H1 (cell line): Measurements from ENCODE around the gene KCTD8. TPM values are rescaled to one million over a fixed set of nuclear protein-coding genes. Genes with fewer than 3 reads are reported as not detected.

Experiments
- CTCF ChIA-PET: fragments of 300-600 bp; sonication (Branson Sonifier 250); formaldehyde crosslinking; loops from one replicate; lab custom pipeline; 2021; ENCODE audit not compliant: partially characterized antibody; lab: Charles Lee
- POLR2A ChIA-PET: fragments of 300-600 bp; sonication (Branson Sonifier 250); formaldehyde crosslinking; loops from one replicate; lab custom pipeline; 2021; ENCODE audit warnings: inconsistent platforms; ENCODE audit not compliant: partially characterized antibody; lab: Charles Lee
- DNase-seq, 2 experiments: peaks; one replicate each; pipeline versions ENCODE4 v3.0.0 to v3.0.0-alpha.2; 2010 to 2022; ENCODE audit warnings: low spot score in 2 of 2, low read depth in 1 of 2, mixed read lengths in 1 of 2
- FAIRE-seq: peaks from 2 replicates; lab custom pipeline; 2011; peaks lifted over from hg19 to GRCh38; lab: Jason Lieb, UNC
- H2AFZ ChIP-seq: 2 replicates; pipeline ENCODE4 v1.8.1; 2012; ENCODE audit warnings: low read length, inconsistent platforms
- H2AK5ac ChIP-seq: 2 replicates; pipeline ENCODE4 v1.6.1; 2013; ENCODE audit warnings: low read depth, low read length
- H2BK120ac ChIP-seq: replicated peaks from 2 replicates; pipeline ENCODE3; 2013; ENCODE audit warnings: low read depth, low read length, inconsistent platforms
- H2BK12ac ChIP-seq: 2 replicates; pipeline ENCODE4 v1.6.1; 2013; ENCODE audit warnings: low read depth, low read length
- H2BK15ac ChIP-seq: 2 replicates; pipeline ENCODE4 v1.6.1; 2013; ENCODE audit warnings: low read length
- H2BK20ac ChIP-seq: 2 replicates; pipeline ENCODE4 v1.6.1; 2013; ENCODE audit warnings: low read length
- H2BK5ac ChIP-seq: 2 replicates; pipeline ENCODE4 v1.6.1; 2013; ENCODE audit warnings: low read depth, low read length
- H3K14ac ChIP-seq: 2 replicates; pipeline ENCODE4 v1.6.1; 2013; ENCODE audit warnings: inconsistent platforms; ENCODE audit not compliant: insufficient read length
- H3K18ac ChIP-seq: 2 replicates; pipeline ENCODE4 v1.6.1; 2013; ENCODE audit warnings: low read length; ENCODE audit errors: extremely low read depth
- H3K23ac ChIP-seq: 2 replicates; pipeline ENCODE4 v1.6.1; 2013; ENCODE audit warnings: inconsistent platforms; ENCODE audit not compliant: insufficient read length
- H3K23me2 ChIP-seq: 2 replicates; pipeline ENCODE4 v1.6.1; 2013; ENCODE audit warnings: low read depth, low read length
- H3K27ac ChIP-seq: 2 replicates; pipeline ENCODE4 v1.6.1; 2011; ENCODE audit warnings: low read depth, low read length, inconsistent platforms
- H3K27me3 ChIP-seq, 4 experiments: replicated peaks in 1 of 4; 1 replicate in 1 of 4; 2 replicates in 3 of 4; pipeline versions ENCODE4 v1.6.1 to v1.8.1; 2011 to 2013; ENCODE audit warnings: low read length in 3 of 4, mild to moderate bottlenecking in 3 of 4, inconsistent platforms in 2 of 4, mixed read lengths in 2 of 4, moderate library complexity in 1 of 4; ENCODE audit not compliant: control insufficient read depth in 3 of 4, insufficient read depth in 3 of 4; ENCODE audit errors: extremely low read depth in 1 of 4
- H3K36me3 ChIP-seq, 4 experiments: 2 replicates each; pipeline versions ENCODE4 v1.6.1 to v1.8.1; 2011 to 2013; ENCODE audit warnings: mild to moderate bottlenecking in 4 of 4, low read length in 3 of 4, moderate library complexity in 2 of 4, control low read depth in 1 of 4, inconsistent platforms in 1 of 4; ENCODE audit not compliant: insufficient read depth in 4 of 4, control insufficient read depth in 2 of 4
- H3K4ac ChIP-seq: replicated peaks from 2 replicates; pipeline ENCODE3; 2013; ENCODE audit warnings: low read length, low read depth, mixed read lengths, inconsistent platforms; ENCODE audit not compliant: insufficient read length
- H3K4me1 ChIP-seq, 4 experiments: replicated peaks in 1 of 4; 1 replicate in 1 of 4; 2 replicates in 3 of 4; pipeline versions ENCODE4 v1.6.1 to v1.8.1; 2011 to 2013; ENCODE audit warnings: low read length in 3 of 4, inconsistent platforms in 2 of 4, mixed read lengths in 1 of 4; ENCODE audit not compliant: insufficient read depth in 4 of 4, control insufficient read depth in 3 of 4
- H3K4me2 ChIP-seq, 2 experiments: 2 replicates each; pipeline versions ENCODE4 v1.6.1 to v1.8.1; 2011 to 2013; ENCODE audit warnings: low read depth in 2 of 2, low read length in 2 of 2, control low read depth in 1 of 2, inconsistent platforms in 1 of 2, mild to moderate bottlenecking in 1 of 2; ENCODE audit not compliant: insufficient read depth in 1 of 2
- H3K4me3 ChIP-seq, 4 experiments: fragments of 200-600, 300-600 bp in 1 of 4; sonication (generic), shearing (Covaris generic), sonication (Bioruptor Twin) in 1 of 4; 2 replicates each; pipeline versions ENCODE4 v1.5.1 to v1.8.1; 2011 to 2016; ENCODE audit warnings: low read length in 4 of 4, low read depth in 3 of 4, control low read depth in 2 of 4, inconsistent platforms in 2 of 4, mild to moderate bottlenecking in 2 of 4, mixed read lengths in 1 of 4, moderate library complexity in 1 of 4; ENCODE audit not compliant: insufficient read depth in 2 of 4; ENCODE audit errors: extremely low read depth in 1 of 4
- H3K56ac ChIP-seq: replicated peaks from 2 replicates; pipeline ENCODE3; 2013; ENCODE audit warnings: low read depth, mild to moderate bottlenecking, mixed read lengths, low read length, inconsistent platforms; ENCODE audit not compliant: insufficient read length
- H3K79me1 ChIP-seq: 2 replicates; pipeline ENCODE4 v1.6.1; 2013; ENCODE audit warnings: low read depth, low read length, control low read depth
- H3K79me2 ChIP-seq, 2 experiments: 2 replicates each; pipeline versions ENCODE4 v1.6.1 to v1.8.1; 2012 to 2013; ENCODE audit warnings: low read length in 2 of 2, mild to moderate bottlenecking in 2 of 2, inconsistent platforms in 1 of 2; ENCODE audit not compliant: insufficient read depth in 2 of 2, control insufficient read depth in 1 of 2
- H3K9ac ChIP-seq, 4 experiments: replicated peaks in 1 of 4; 1 replicate in 1 of 4; 2 replicates in 3 of 4; pipeline versions ENCODE4 v1.6.1 to v1.8.1; 2011 to 2013; ENCODE audit warnings: low read depth in 3 of 4, low read length in 3 of 4, control low read depth in 2 of 4, mild to moderate bottlenecking in 2 of 4, moderate library complexity in 2 of 4, inconsistent platforms in 1 of 4; ENCODE audit errors: extremely low read depth in 1 of 4
- H3K9me3 ChIP-seq, 2 experiments: 2 replicates each; pipeline versions ENCODE4 v1.6.1 to v1.8.1; 2012 to 2013; ENCODE audit warnings: mild to moderate bottlenecking in 2 of 2, moderate library complexity in 2 of 2, control low read depth in 1 of 2, inconsistent platforms in 1 of 2, low read depth in 1 of 2, low read length in 1 of 2, mixed read lengths in 1 of 2; ENCODE audit not compliant: insufficient read depth in 2 of 2
- H4K20me1 ChIP-seq, 2 experiments: replicated peaks in 1 of 2; 2 replicates each; pipeline versions ENCODE3 to v1.8.1; 2011 to 2013; ENCODE audit warnings: inconsistent platforms in 2 of 2, low read length in 2 of 2, mild to moderate bottlenecking in 1 of 2; ENCODE audit not compliant: insufficient read depth in 2 of 2, control insufficient read depth in 1 of 2
- H4K5ac ChIP-seq: 2 replicates; pipeline ENCODE4 v1.6.1; 2013; ENCODE audit warnings: low read length, low read depth, mixed read lengths, inconsistent platforms; ENCODE audit not compliant: insufficient read length
- H4K8ac ChIP-seq: 2 replicates; pipeline ENCODE4 v1.8.0; 2013; ENCODE audit warnings: mild to moderate bottlenecking, moderate library complexity, low read length, inconsistent platforms; ENCODE audit not compliant: insufficient read depth; ENCODE audit errors: extremely low read depth
- H4K91ac ChIP-seq: replicated peaks from 2 replicates; pipeline ENCODE3; 2013; ENCODE audit warnings: low read length, mixed read lengths, inconsistent platforms; ENCODE audit not compliant: insufficient read length
- BRCA1 ChIP-seq: IDR thresholded peaks from 2 replicates; pipeline ENCODE4 v1.6.1; 2012; ENCODE audit warnings: low read depth, low read length, improper control_type of control experiment
- CHD1 ChIP-seq: IDR thresholded peaks from 2 replicates; pipeline ENCODE4 v1.6.1; 2012; ENCODE audit warnings: low read depth, low read length, improper control_type of control experiment
- CREB1 ChIP-seq: IDR thresholded peaks from 2 replicates; pipeline ENCODE4 v1.6.1; 2012; ENCODE audit warnings: inconsistent platforms
- E2F6 ChIP-seq: IDR thresholded peaks from 2 replicates; pipeline ENCODE4 v1.6.1; 2012; ENCODE audit warnings: inconsistent platforms
- FOSL1 ChIP-seq: IDR thresholded peaks from 2 replicates; pipeline ENCODE4 v1.6.1; 2011; ENCODE audit warnings: mild to moderate bottlenecking, low read depth, low read length, moderate library complexity; ENCODE audit not compliant: insufficient read depth
- HDAC2 ChIP-seq, 2 experiments: fragments of 300-600 bp in 1 of 2; sonication (generic) in 1 of 2; IDR thresholded peaks; 2 replicates each; pipeline ENCODE4 v1.6.1; 2011 to 2012; ENCODE audit warnings: low read depth in 2 of 2, low read length in 2 of 2, mild to moderate bottlenecking in 2 of 2, moderate library complexity in 2 of 2, borderline replicate concordance in 1 of 2, inconsistent platforms in 1 of 2
- JUND ChIP-seq: IDR thresholded peaks from 2 replicates; pipeline ENCODE4 v1.6.1; 2011; ENCODE audit warnings: mild to moderate bottlenecking, improper control_type of control experiment, low read length
- NANOG ChIP-seq: IDR thresholded peaks from 2 replicates; pipeline ENCODE4 v1.6.1; 2011; ENCODE audit warnings: low read length, low read depth, mild to moderate bottlenecking, inconsistent platforms; ENCODE audit not compliant: insufficient read depth, poor library complexity, severe bottlenecking
- POU5F1 ChIP-seq: IDR thresholded peaks from 2 replicates; pipeline ENCODE4 v1.6.1; 2011; ENCODE audit warnings: low read depth, mild to moderate bottlenecking, low read length, moderate library complexity
- SAP30 ChIP-seq: fragments of 300-600 bp; sonication (generic); IDR thresholded peaks from 2 replicates; pipeline ENCODE4 v1.7.1; 2012; ENCODE audit warnings: low read length, moderate library complexity, mild to moderate bottlenecking, inconsistent platforms; ENCODE audit not compliant: insufficient read depth, insufficient replicate concordance
- WGBS, 2 experiments: shearing (Covaris generic) in 1 of 2; methylation state at CpG; one replicate each; pipeline versions ENCODE4 v1.1.6 to v1.1.7; 2013 to 2015; ENCODE audit warnings: low lambda C conversion rate in 2 of 2, mixed read lengths in 2 of 2, inconsistent platforms in 1 of 2, low coverage in 1 of 2, missing lambda C conversion rate in 1 of 2; ENCODE audit not compliant: insufficient replicate concordance in 2 of 2, insufficient coverage in 1 of 2, insufficient read length in 1 of 2; ENCODE audit errors: extremely low coverage in 1 of 2, missing lambda C conversion rate in 1 of 2; 5-methylcytosine and 5-hydroxymethylcytosine counted together
- polyA plus RNA-seq, 7 experiments: library from polyadenylated mRNA; depleted of rRNA in 3 of 7; stranded (reverse) in 5 of 7; unstranded in 2 of 7; fragments of >200 nt in 5 of 7; fragments of 200-250 nt in 2 of 7; gene quantifications; 1 replicate in 5 of 7; 2 replicates in 1 of 7; 4 replicates in 1 of 7; pipeline versions ENCODE4 v1.2.1 to v1.2.3, GENCODE V29; 2011 to 2013; ENCODE audit warnings: missing spikeins in 2 of 7, mixed read lengths in 2 of 7
- total RNA-seq: library from RNA; stranded (reverse); fragmentation: NEBNext Ultra II Directional; extraction: Animal tissue kit (Norgen Biotek cat#: 25700); gene quantifications from 2 replicates; pipeline ENCODE4 v1.2.1, GENCODE V29; 2021

The KCTD8 gene
- total and polyA plus RNA-seq, 2 of the 8 experiments (the other 6 are each of a cell fraction or from before 2014, with no cell fraction given): 2.9 to 3.7 TPM

- H3K4ac ChIP-seq: no peak overlapping the region
- H3K79me2 ChIP-seq: no peaks in the 10 kb centered on the region
- no peaks in the 10 kb centered on the region for H3K4me1 ChIP-seq
- H2BK15ac ChIP-seq: no peak overlapping the region
- no peaks in the 10 kb centered on the region for H3K27me3 ChIP-seq
- H3K18ac ChIP-seq: no peak overlapping the region
- ChIA-PET POLR2A (no interaction called here), CTCF (no interaction called here)
- no peak overlapping the region for H3K27ac ChIP-seq
- H3K36me3 ChIP-seq: no peaks in the 10 kb centered on the region
- H2BK5ac ChIP-seq: no peak overlapping the region
- TF ChIP-seq BRCA1: no peak
- TF ChIP-seq CREB1: no peak
- no peak for TF ChIP-seq HDAC2 (IDR thresholded peaks at IDR 0.05; ENCODE audit: borderline replicate concordance in 1 of 2, low read depth in 2 of 2, low read length in 2 of 2)
- TF ChIP-seq JUND: no peak
- no peak for TF ChIP-seq POU5F1
- no peak for TF ChIP-seq E2F6
- no peak for TF ChIP-seq FOSL1
- no peak for TF ChIP-seq SAP30
- no peak for TF ChIP-seq CHD1
- no peak for TF ChIP-seq NANOG
- FAIRE-seq: no peak
- H4K5ac ChIP-seq: no peak overlapping the region
- H2BK12ac ChIP-seq: no peak overlapping the region
- DNase-seq: no peak
- H3K9me3 ChIP-seq: no peaks in the 10 kb centered on the region
- no peak overlapping the region for H3K14ac ChIP-seq
- no peak overlapping the region for H3K23ac ChIP-seq
- H4K8ac ChIP-seq: no peak overlapping the region
- WGBS, 2 experiments: 91% methylated on average over 3 of the region's 3 CpGs; no CpG with 5 or more reads in 1 of the 2 experiments
- no peaks in the 10 kb centered on the region for H4K20me1 ChIP-seq
- H3K79me1 ChIP-seq: no peaks in the 10 kb centered on the region
- H3K4me2 ChIP-seq: no peak overlapping the region
- no peak overlapping the region for H2AFZ ChIP-seq
- H2BK120ac ChIP-seq: no peak overlapping the region
- H3K4me3 ChIP-seq: no peak overlapping the region
- no peak overlapping the region for H2BK20ac ChIP-seq
- H3K56ac ChIP-seq: no peak overlapping the region
- no peak overlapping the region for H3K9ac ChIP-seq
- no peaks in the 10 kb centered on the region for H3K23me2 ChIP-seq
- H4K91ac ChIP-seq: no peak overlapping the region
- no peak overlapping the region for H2AK5ac ChIP-seq
These were observed 80.0 kb downstream of the KCTD8 start for GRCh38 chr4:44368413-44369167.
